AG04449 (cell line): ENCODE measurements around the gene TBK1.

Experiments
- CTCF ChIA-PET: fragments of 350-600 bp; formaldehyde crosslinking; extraction: SDS; loops from one replicate; lab custom pipeline; 2021; ENCODE audit warnings: antibody characterized with exemption; lab: Yijun Ruan, JAX
- POLR2A ChIA-PET: fragments of 400-600, 350-600 bp; formaldehyde crosslinking; extraction: SDS; loops from one replicate; lab custom pipeline; 2020; ENCODE audit warnings: antibody characterized with exemption, inconsistent platforms; lab: Yijun Ruan, JAX
- DNase-seq: peaks from one replicate; pipeline ENCODE4 v3.0.0-alpha.2; 2010; ENCODE audit warnings: low read depth, low spot score
- H3K4me3 ChIP-seq: 2 replicates; pipeline ENCODE4 v1.5.1; 2011; ENCODE audit warnings: low read depth, mild to moderate bottlenecking, control low read depth, low read length
- TF ChIP-seq, protein P1 (sequence below): IDR thresholded peaks from one replicate; pipeline ENCODE4 v1.5.1; 2011; ENCODE audit warnings: mild to moderate bottlenecking, moderate library complexity, low read length, control low read depth, inconsistent platforms; ENCODE audit not compliant: insufficient read depth; ENCODE audit errors: missing control alignments

The TBK1 gene

GRCh38 chr12:64549108-64549507 lies 97.2 kb downstream of the TBK1 start:
- ChIA-PET CTCF (interaction anchor here (0.7 to 10.8 kb wide), 54 partner anchors 10 to 721 kb away, joined by 3 to 481 read pairs (median 5); partner anchors contain the start of gene RASSF3), POLR2A (no interaction called here)
- TF ChIP-seq, protein P1, sequence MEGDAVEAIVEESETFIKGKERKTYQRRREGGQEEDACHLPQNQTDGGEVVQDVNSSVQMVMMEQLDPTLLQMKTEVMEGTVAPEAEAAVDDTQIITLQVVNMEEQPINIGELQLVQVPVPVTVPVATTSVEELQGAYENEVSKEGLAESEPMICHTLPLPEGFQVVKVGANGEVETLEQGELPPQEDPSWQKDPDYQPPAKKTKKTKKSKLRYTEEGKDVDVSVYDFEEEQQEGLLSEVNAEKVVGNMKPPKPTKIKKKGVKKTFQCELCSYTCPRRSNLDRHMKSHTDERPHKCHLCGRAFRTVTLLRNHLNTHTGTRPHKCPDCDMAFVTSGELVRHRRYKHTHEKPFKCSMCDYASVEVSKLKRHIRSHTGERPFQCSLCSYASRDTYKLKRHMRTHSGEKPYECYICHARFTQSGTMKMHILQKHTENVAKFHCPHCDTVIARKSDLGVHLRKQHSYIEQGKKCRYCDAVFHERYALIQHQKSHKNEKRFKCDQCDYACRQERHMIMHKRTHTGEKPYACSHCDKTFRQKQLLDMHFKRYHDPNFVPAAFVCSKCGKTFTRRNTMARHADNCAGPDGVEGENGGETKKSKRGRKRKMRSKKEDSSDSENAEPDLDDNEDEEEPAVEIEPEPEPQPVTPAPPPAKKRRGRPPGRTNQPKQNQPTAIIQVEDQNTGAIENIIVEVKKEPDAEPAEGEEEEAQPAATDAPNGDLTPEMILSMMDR, result no peak
- DNase-seq, result no peak
- H3K4me3 ChIP-seq, result no peak overlapping the region

DNA sequence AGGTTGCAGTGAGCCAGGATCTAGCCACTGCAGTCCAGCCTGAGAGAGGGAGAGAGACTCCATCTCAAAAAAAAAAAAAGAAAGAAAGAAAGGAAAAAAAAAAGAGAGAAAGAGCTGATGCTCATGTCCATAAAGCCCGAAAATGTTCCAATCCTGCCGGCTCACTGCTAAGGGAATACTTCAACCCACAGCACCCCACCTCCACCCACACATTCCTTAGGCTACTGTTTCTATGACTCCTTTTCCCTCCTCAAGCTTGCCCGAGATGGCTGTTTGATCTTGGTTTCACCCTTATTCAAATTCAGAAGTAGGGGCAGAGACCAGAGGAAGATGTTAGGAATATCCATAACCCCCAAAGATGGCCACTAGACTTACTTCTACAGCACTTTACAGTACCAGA lies 98.8 kb downstream of the TBK1 start:
- no peak overlapping the region for H3K4me3 ChIP-seq
- TF ChIP-seq, protein P1, result no peak
- ChIA-PET POLR2A (interaction anchor here (0.6 kb wide), 1 partner anchor 21 kb away, joined by 3 read pairs; no protein-coding TSS in a partner anchor), CTCF (interaction anchor here (1.2 to 10.8 kb wide), 8 partner anchors 13 to 251 kb away, joined by 3 to 481 read pairs (median 11); no protein-coding TSS in a partner anchor)
- DNase-seq, result no peak

DNA sequence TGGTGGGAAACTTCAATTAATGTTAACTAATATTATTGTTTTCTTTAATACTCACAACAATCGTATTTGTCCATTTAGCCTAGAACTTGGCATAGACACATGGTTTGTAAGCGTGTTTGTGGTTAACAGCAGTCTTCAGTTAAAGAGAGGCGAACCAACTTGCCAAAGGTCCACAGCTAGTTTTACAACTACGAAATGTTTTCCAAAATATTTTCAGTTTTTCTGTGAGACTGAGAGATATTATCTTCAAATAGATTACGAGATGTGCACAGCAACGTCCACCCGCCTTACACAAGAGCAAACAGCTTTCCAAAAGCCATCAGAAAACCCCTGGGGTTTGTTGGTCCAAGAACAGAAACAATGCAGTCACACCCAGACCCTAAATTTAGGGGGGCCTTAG lies 99.8 kb downstream of the TBK1 start:
- TF ChIP-seq, protein P1, result no peak
- ChIA-PET POLR2A (no interaction called here), CTCF (interaction anchor here (1.1 to 10.8 kb wide), 4 partner anchors 12 to 144 kb away, joined by 3 to 481 read pairs (median 66); no protein-coding TSS in a partner anchor)
- no peak for DNase-seq
- no peak overlapping the region for H3K4me3 ChIP-seq
